ENCODE data around the gene ATRAID.

GRCh38 chr2:27220091-27220490 is 8.2 kb downstream of the ATRAID start:
- TF ChIP-seq TAF1 (conservative IDR thresholded peaks at IDR 0.05) = no peak
- no peak for TF ChIP-seq CTCF (IDR thresholded peaks at IDR 0.05; ENCODE audit: low read depth, low read length, missing input control)
- no peak for TF ChIP-seq REST (IDR thresholded peaks at IDR 0.05)
- no peak for TF ChIP-seq YY1 (IDR thresholded peaks at IDR 0.05)
- TF ChIP-seq HNF4A (conservative IDR thresholded peaks at IDR 0.05) = no peak
- no peak for TF ChIP-seq JUND (IDR thresholded peaks at IDR 0.05)
- no peak for TF ChIP-seq EGR1 (IDR thresholded peaks at IDR 0.05; ENCODE audit: low read depth in 2 of 2)
- TF ChIP-seq SP1 (IDR thresholded peaks at IDR 0.05) = no peak
- no peak for TF ChIP-seq MAX (IDR thresholded peaks at IDR 0.05)
- TF ChIP-seq RXRA (IDR thresholded peaks at IDR 0.05) = no peak
